Stimulated activated CD4-positive, alpha-beta T cell treated with anti-CD3 and anti-CD28 coated beads, Interleukin-2, amount 100 ng/mL, for 24 hours (primary cell): ENCODE data around the gene TRIM2.

ENCODE experiments used
- DNase-seq, 2 donors: peaks; one replicate each; pipeline ENCODE4 v3.0.0-alpha.2; 2020

TRIM2 gene

GRCh38 chr4:153281476-153281875, 77.2 kb downstream of the TRIM2 start:
- no peak for DNase-seq

GRCh38 chr4:153282023-153282422, 77.8 kb downstream of the TRIM2 start:
- no peak for DNase-seq

GRCh38 chr4:153283260-153283659, 79.0 kb downstream of the TRIM2 start:
- DNase-seq: no peak

- no peak for DNase-seq
These were observed 85.9 kb downstream of the TRIM2 start for GRCh38 chr4:153290134-153290533.

- no peak for DNase-seq
These were observed 87.3 kb downstream of the TRIM2 start for GRCh38 chr4:153291562-153291961.

GRCh38 chr4:153292897-153293741, 88.9 kb downstream of the TRIM2 start:
- DNase-seq: no peak

GRCh38 chr4:153293742-153294057, 89.5 kb downstream of the TRIM2 start:
- no peak for DNase-seq

GRCh38 chr4:153294631-153295030, 90.4 kb downstream of the TRIM2 start:
- DNase-seq: no peak

GRCh38 chr4:153295131-153295755, 91.0 kb downstream of the TRIM2 start:
- no peak for DNase-seq

- DNase-seq: no peak
These were observed 92.0 kb downstream of the TRIM2 start for GRCh38 chr4:153296040-153296823.

GRCh38 chr4:153297116-153297515, 92.9 kb downstream of the TRIM2 start:
- no peak for DNase-seq

- no peak for DNase-seq
These were observed 106.5 kb downstream of the TRIM2 start for GRCh38 chr4:153310793-153311192.

GRCh38 chr4:153314915-153315314, 110.7 kb downstream of the TRIM2 start:
- no peak for DNase-seq

- DNase-seq: peak in 1 of 2 donors; percentile 22
These were observed 114.6 kb downstream of the TRIM2 start for GRCh38 chr4:153318696-153319320.

GRCh38 chr4:153322791-153323190, 118.5 kb downstream of the TRIM2 start:
- no peak for DNase-seq

- DNase-seq: no peak
These were observed 119.8 kb downstream of the TRIM2 start for GRCh38 chr4:153324046-153324445.

- no peak for DNase-seq
These were observed 121.3 kb downstream of the TRIM2 start for GRCh38 chr4:153325558-153325957.

- DNase-seq: no peak
These were observed 122.3 kb downstream of the TRIM2 start for GRCh38 chr4:153326513-153326912.

GRCh38 chr4:153327247-153327646, 123.0 kb downstream of the TRIM2 start:
- no peak for DNase-seq

GRCh38 chr4:153332936-153333335, 128.7 kb downstream of the TRIM2 start:
- no peak for DNase-seq

GRCh38 chr4:153333874-153334273, 129.6 kb downstream of the TRIM2 start:
- no peak for DNase-seq

- no peak for DNase-seq
These were observed 131.4 kb downstream of the TRIM2 start for GRCh38 chr4:153335665-153336064.

- no peak for DNase-seq
These were observed 133.4 kb downstream of the TRIM2 start for GRCh38 chr4:153337686-153338085.
